Urinary bladder (tissue), 4 donors: ENCODE results near the gene ZDHHC14. TPM values are rescaled to one million over a fixed set of nuclear protein-coding genes. Genes with fewer than 3 reads are reported as not detected.

Experiments
- DNase-seq: peaks from one replicate; pipeline ENCODE4 v3.0.0-alpha.2; 2015; ENCODE audit errors: extremely low spot score
- H3K27ac ChIP-seq: one replicate; pipeline ENCODE4 v1.5.1; 2013; ENCODE audit warnings: low read depth, mild to moderate bottlenecking, moderate library complexity
- H3K36me3 ChIP-seq: one replicate; pipeline ENCODE4 v1.6.1; 2013; ENCODE audit warnings: mild to moderate bottlenecking, moderate library complexity; ENCODE audit not compliant: insufficient read depth
- H3K4me1 ChIP-seq: one replicate; pipeline ENCODE4 v1.6.1; 2013; ENCODE audit warnings: mild to moderate bottlenecking, moderate library complexity; ENCODE audit not compliant: insufficient read depth
- H3K4me3 ChIP-seq: one replicate; pipeline ENCODE4 v1.5.1; 2013; ENCODE audit warnings: low read depth, low read length
- WGBS: extraction: QIAGEN DNeasy Blood & Tissue Kit; methylation state at CpG from one replicate; pipeline ENCODE4 v1.1.7; 2013; 5-methylcytosine and 5-hydroxymethylcytosine counted together
- polyA plus RNA-seq: library from polyadenylated mRNA; stranded (reverse); fragments of 200-250 nt; gene quantifications from one replicate; pipeline ENCODE4 v1.2.3, GENCODE V29; 2013
- total RNA-seq: library from RNA; depleted of rRNA; stranded (reverse); fragments of >200 nt; gene quantifications from one replicate; pipeline ENCODE4 v1.2.3, GENCODE V29; 2014
- donor health status: healthy with polysubstance abuse.
- donor health status: healthy.

Gene ZDHHC14
- total and polyA plus RNA-seq, 2 donors: 9.6 to 10.2 TPM

DNA sequence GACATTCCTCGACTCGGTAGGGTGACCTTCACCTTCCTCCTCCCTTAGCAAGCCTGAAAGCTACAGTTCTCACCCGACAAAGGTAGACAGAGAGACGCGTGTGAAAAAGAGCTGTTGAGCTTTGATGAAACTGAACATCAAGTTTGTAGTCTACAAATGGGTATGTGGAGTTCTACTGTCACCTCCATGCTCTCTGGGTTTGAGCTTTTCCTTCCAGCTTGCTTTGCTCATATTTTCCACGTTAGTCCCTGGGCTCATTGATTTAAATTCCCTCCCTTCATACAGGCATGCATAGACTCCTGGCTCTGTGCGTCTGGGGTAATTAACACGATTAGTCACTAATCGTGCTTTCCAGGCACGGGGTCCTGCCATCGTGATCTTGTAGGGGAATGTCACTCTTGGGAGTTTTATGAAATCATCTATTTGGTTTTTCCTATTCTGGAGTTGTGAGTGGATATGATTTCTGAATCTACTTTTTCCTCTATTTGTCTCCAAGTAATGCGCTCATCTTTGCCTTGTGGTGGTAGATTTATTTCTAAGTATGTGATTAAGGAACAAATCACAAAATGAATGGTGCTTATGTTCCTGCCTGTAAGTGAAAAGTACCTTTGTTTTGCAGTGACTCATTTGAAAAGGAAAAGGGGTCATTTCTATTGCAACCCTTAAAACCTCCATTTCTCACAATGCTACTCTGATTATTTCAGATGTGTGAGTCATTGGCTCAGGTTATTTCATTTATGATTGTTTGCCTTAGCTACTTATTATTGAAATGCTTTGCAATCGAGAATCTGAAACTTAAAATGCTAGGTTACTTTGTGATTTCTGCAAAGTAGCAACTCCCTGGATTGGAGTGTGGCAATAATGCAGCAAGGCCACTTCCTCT, 154.6 kb downstream of the ZDHHC14 start:
- DNase-seq: no peak
- H3K4me1 ChIP-seq: no peaks in the 10 kb centered on the region
- no peak overlapping the region for H3K4me3 ChIP-seq
- 50% methylated on average over 13 of the region's 13 CpGs for WGBS
- no peaks in the 10 kb centered on the region for H3K36me3 ChIP-seq
- H3K27ac ChIP-seq: no peak overlapping the region

DNA sequence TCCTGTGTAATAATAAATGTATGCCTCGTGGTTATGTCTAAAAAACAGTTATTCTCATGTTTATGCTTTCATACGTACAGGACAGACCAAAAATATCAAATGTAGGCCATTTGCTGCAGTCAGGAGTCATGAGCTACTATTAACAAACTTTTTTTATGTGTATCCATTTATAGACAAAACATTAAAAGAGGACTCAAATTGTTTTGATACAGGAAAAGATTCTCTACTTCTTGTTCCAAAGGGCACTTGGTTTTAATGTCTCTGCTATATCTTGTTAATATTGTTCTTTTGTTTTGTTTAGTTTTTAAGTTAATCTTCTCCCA, 155.2 kb downstream of the ZDHHC14 start:
- H3K27ac ChIP-seq: no peak overlapping the region
- no peak overlapping the region for H3K4me3 ChIP-seq
- no peak for DNase-seq
- H3K36me3 ChIP-seq: no peaks in the 10 kb centered on the region
- 16% methylated on average over 2 of the region's 2 CpGs for WGBS
- no peaks in the 10 kb centered on the region for H3K4me1 ChIP-seq

DNA sequence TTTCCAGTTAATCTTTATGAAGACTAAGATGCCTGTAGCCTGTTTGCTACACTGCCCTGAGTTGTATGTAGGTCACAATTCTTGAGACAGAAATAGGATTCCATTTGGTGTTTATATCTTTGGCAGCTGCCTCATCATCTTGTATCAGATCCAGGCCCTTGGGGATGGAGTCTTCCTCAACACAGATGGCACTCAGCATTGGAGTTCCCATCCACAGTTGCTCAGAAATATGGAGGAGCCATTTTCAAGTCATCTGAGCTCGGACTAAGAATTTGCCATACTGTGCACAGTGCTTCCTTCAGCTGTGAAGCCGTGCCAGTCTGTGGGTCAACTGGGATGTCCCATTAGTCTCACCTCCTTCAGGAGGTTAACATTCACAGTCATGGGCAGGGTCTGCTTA, 156.6 kb downstream of the ZDHHC14 start:
- Histone ChIP-seq H3K27ac (no peak overlapping the region), H3K4me3 (no peak overlapping the region), H3K4me1 (peaks cover 1% of the 10 kb centered on the region), H3K36me3 (no peaks in the 10 kb centered on the region)
- no peak for DNase-seq
- 88% methylated on average over 2 of the region's 2 CpGs for WGBS

DNA sequence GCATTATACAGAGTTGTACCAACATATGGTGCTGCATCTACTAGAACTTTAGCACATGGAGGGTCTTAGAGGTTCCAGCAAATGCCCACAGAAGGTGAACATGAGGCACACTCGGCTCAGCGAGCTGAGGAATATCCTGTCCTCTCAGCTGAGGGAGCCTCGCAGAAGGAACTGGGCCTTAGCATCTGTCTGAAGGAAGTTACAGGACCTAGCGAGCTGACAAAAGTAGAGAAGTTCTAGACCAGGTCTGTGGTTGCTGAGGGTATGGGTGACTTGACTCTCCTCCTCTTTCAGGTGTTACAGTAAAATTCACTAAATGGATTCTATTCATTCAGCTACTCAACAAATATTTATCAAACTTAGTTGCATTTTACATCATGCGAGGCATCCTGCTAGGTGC, 157.2 kb downstream of the ZDHHC14 start:
- Histone ChIP-seq H3K36me3 (no peaks in the 10 kb centered on the region), H3K4me1 (peaks cover 1% of the 10 kb centered on the region), H3K4me3 (no peak overlapping the region), H3K27ac (no peak overlapping the region)
- 76% methylated on average over 5 of the region's 5 CpGs for WGBS
- DNase-seq: no peak

DNA sequence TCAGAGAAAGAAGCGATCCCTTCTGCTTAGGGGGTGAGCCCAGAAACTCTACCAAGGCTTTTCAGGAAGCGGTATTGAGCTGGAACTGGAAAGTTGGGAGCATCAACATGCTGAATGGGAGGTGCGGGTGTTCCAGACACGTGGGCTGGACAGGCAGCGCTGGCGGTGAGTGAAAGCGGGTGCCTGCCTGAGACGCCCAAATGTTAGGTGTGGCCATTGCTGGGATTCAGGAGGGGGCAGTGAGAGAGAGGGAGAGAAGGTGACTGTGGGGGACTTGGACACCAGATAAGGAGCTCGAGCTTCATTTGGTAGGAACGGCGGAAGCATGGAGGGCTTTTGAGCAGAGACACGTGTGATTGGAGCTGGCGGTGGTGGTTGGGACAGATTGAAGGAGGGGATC, 157.7 kb downstream of the ZDHHC14 start:
- no peak for DNase-seq
- Histone ChIP-seq H3K4me1 (peaks cover 1% of the 10 kb centered on the region), H3K27ac (no peak overlapping the region), H3K36me3 (no peaks in the 10 kb centered on the region), H3K4me3 (no peak overlapping the region)
- 93% methylated on average over 13 of the region's 13 CpGs for WGBS

DNA sequence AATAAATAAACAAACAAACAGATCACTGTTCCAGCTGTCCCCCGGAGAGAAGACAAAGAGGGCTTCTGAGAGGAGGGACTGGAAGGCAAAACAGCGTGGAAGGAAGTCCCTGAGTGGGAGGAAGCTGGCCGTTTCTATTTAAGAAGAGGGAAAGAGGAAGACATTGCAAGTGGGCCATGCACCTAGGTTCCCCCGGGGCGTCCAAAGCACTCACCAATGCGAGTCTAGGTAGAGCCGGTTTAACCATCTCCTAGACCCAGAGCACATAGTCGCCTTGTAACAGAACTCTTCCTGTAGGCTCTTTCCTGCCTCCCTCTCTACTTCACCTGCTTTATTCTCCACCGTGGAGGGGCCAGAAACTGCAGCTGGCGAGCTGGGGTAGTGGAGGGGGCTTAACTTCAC, 158.4 kb downstream of the ZDHHC14 start:
- peaks cover 1% of the 10 kb centered on the region for H3K4me1 ChIP-seq
- H3K36me3 ChIP-seq: no peaks in the 10 kb centered on the region
- H3K4me3 ChIP-seq: no peak overlapping the region
- no peak for DNase-seq
- WGBS: 81% methylated on average over 10 of the region's 10 CpGs
- H3K27ac ChIP-seq: no peak overlapping the region

DNA sequence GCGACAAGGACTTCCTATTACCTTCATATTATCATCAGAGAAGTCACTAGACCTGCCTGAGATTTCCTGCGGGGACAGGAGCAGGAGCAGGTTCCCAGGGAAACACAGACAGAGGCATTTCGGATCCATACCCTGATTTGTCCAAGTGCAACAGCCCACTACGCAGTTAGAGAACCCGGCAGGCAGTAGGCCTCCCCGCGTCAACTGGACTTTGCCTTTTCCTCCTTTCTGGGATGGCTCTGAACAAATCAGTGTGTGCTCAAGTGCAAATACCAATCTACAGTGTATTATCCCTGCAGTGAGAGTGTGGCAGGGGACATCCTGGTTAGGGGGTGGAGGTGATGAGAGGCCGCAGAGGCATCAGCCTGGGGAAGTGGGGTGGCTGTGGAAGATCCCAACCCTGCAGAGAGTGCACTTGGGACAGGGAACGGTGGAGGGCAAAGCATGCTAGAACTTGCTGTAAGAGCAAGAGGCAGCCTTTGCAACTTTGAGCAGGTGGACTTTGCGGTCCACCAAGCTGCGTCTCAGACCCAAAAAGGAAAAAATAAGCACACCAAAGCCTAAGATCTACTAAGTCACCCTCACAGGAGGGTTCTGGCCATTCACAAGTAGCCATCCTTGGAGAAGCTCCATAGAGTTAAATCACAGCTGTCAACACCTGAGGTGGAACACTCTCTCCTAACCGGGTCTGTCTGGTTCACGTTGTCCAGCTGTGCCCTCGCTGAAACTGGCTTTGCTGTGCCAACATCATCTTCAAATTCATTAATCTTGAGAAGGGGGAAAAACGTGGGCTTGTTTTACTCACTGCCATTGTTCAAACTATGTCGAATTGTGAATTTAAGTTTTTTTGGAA, 159.1 kb downstream of the ZDHHC14 start:
- 82% methylated on average over 16 of the region's 16 CpGs for WGBS
- DNase-seq: no peak
- Histone ChIP-seq H3K4me3 (no peak overlapping the region), H3K4me1 (peaks cover 1% of the 10 kb centered on the region), H3K36me3 (no peaks in the 10 kb centered on the region), H3K27ac (no peak overlapping the region)

DNA sequence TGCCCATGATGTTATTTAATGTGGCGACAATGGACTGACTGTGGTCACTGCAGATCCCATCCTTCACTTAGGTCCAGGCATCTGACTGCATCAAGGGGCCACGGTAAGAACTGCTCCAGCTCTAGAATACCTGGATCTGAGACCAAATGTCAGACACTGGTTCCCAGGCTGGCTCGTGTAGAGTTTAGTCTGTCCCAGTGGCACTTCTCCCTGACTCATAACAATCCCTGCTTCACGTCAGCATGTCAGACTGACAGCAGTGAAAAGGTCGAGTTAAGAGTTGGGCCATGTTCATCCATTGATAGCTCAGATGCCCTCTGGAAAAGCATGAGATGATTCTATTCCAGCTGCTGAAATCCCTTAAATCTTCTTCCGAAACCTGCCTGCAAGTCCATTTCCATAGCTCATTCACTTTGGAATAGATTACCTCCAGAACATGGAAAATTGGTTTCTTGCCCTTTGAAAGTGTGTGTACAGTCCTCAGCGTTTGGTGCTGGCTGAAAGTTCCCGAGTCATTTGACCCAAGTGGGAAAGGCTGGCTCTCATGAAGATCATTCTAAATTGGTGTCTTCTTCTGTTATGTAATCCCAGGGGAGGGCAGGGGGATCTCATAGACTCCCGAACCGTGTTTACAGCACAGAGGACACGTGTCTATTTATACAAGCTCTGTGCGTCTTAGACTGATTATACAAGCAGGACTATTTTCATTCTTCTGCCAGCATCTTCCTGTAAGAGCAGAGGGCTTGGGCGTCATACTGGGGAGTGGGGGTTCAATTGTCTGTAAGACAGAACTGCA, 160.8 kb downstream of the ZDHHC14 start:
- no peak for DNase-seq
- H3K4me3 ChIP-seq: no peak overlapping the region
- no peak overlapping the region for H3K27ac ChIP-seq
- H3K4me1 ChIP-seq: peaks cover 1% of the 10 kb centered on the region
- 64% methylated on average over 13 of the region's 13 CpGs for WGBS
- no peaks in the 10 kb centered on the region for H3K36me3 ChIP-seq

DNA sequence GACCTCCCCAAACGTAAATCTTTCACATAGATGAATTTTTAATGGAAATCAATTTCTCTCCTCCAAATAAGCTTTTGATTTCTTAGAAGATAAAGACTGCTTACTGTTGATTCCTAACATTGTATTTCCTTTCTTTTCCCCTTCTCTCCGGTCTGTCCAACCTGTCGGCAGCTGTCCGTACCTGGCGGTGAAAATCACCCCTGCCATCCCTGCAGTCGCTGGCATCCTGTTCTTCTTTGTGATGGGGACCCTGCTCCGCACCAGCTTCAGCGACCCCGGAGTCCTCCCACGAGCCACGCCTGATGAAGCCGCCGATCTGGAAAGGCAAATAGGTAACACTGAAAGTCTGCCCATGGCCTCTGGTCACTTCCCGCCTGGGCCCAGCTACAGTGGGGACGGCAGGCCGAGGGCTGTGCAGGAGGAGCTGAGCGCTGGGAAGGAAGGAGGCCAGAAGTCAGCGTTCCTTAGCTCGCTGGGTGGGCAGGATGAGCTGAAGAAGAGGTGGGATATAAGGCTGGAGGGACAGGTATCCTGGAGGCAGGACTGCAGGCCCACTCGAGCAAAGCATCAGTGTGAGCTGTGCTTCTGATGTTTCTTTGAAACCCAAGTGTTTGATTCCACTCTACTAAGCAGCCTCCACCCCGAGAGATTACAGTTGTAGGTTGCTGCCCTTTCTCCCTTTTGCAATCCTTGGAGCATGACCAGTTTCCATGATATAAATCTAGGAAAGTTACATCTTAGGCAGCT, 161.6 kb downstream of the ZDHHC14 start:
- Histone ChIP-seq H3K27ac (no peak overlapping the region), H3K36me3 (no peaks in the 10 kb centered on the region), H3K4me3 (no peak overlapping the region), H3K4me1 (peaks cover 1% of the 10 kb centered on the region)
- no peak for DNase-seq
- WGBS: 77% methylated on average over 21 of the region's 21 CpGs

DNA sequence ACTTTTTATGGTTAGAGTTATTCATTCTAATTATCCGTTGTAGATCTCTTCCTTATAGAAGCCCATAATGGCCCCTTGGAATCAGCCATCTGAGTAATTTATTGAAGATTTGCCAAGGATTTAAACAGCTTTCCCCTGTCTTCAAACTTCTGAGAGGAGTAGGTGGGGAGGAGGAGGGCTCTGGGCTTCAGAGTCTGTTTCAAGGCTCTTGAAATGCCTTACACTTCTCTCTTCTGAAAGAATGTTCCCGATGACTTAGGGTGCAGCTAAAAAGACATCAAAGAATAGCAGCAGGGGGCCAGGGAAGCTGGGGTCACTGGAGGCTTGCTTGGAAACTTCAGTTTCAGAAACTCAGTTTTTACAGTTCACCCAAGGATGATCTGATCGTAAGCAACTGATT, 165.3 kb downstream of the ZDHHC14 start:
- Histone ChIP-seq H3K4me1 (peaks cover 3% of the 10 kb centered on the region), H3K27ac (no peak overlapping the region), H3K4me3 (no peak overlapping the region), H3K36me3 (no peaks in the 10 kb centered on the region)
- DNase-seq: no peak
- WGBS: 38% methylated on average over 3 of the region's 3 CpGs

DNA sequence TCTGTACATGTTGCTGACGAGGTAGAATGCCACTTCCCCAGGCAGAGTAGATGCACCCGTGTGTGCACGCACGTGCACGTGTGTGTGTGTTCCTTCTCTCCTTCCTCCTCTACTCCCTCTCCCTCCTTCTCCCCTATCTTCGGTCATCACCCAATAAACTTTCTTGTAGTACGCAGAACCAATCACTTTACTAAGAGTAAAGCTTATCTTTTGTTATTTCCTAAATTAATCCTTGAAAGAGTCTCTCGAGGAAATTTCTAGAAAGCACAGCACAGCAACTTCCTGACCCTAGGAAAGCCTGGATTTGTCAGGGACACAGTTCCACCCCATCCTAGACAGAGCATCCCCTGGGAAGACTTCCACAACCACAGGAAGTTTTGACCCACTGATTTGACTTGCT, 166.1 kb downstream of the ZDHHC14 start:
- no peak overlapping the region for H3K4me3 ChIP-seq

DNA sequence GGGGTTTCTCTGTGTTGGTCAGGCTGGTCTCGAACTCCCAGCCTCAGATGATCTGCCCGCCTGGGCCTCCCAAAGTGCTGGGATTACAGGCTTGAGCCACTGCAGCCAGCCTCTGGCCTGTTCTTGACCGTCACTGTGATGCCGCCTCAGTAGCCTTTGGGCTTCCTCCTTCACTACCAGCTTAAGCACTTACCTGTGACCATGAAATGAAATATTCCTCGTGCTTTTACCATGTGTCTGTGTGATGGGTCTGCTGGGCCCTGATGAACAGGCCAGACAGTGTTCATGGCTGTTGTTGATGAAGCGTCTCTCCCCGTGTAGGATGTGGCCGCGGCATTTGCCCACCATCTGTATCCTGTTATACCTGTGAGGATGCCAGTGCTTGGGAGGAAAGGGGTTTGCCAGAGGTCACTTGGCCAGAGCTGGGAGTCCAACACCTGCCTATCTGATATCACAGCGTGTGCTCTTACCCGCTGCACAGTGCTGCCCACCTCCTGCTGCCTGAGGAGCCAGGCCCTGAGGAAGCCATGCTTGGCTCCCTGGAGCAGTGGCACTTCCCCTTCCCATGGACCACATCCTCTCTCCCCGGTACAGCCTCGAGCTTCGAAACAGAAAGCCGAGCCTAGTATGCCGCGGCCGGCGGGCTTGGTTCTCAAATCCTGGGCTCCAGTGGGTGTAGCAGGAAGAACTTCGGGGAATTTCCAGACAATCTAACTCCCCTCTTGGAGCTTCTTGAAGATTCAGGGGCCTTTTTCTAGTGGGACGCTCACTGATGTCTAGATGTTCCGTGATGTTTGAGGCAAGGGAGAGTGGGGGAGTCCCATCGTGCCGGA, 167.9 kb downstream of the ZDHHC14 start:
- 82% methylated on average over 24 of the region's 24 CpGs for WGBS
- no peak overlapping the region for H3K27ac ChIP-seq
- DNase-seq: no peak
- no peak overlapping the region for H3K4me3 ChIP-seq
- H3K4me1 ChIP-seq: peaks cover 2% of the 10 kb centered on the region
- H3K36me3 ChIP-seq: no peaks in the 10 kb centered on the region

More for the DNA sequence above, 166.1 kb downstream of the ZDHHC14 start:
- Histone ChIP-seq H3K36me3 (no peaks in the 10 kb centered on the region), H3K4me1 (peaks cover 3% of the 10 kb centered on the region), H3K27ac (no peak overlapping the region)
- no peak for DNase-seq
- WGBS: 58% methylated on average over 8 of the region's 8 CpGs
